K562 (cell line): ENCODE data around the gene PRRT1. TPM values are rescaled to one million over a fixed set of nuclear protein-coding genes. Genes with fewer than 3 reads are reported as not detected.
A peak's percentile ranks its signal among the peaks of the same experiment; 100 is the strongest.

Experiments
- MIER1 ChIP-seq: fragments of 450-650 bp; IDR thresholded peaks from 2 replicates; pipeline ENCODE4 v1.6.1; 2016; ENCODE audit warnings: antibody characterized with exemption, mild to moderate bottlenecking, low read depth
- MLX ChIP-seq, 2 experiments: fragments of 450-650 bp in 1 of 2; sonication (generic) in 1 of 2; formaldehyde crosslinking; conservative IDR thresholded peaks; 2 replicates each; pipeline versions ENCODE4 v1.4.0 to v1.8.1; 2020 to 2022; ENCODE audit warnings: mild to moderate bottlenecking in 1 of 2, missing genetic modification reagents in 1 of 2
- MNT ChIP-seq, 2 experiments: fragments of 450-650 bp; conservative IDR thresholded peaks; 2 replicates each; pipeline ENCODE4 v1.6.1; 2017; ENCODE audit warnings: mild to moderate bottlenecking in 2 of 2, moderate library complexity in 2 of 2
- TOE1 ChIP-seq, 2 experiments: fragments of 450-650 bp in 1 of 2; sonication (generic) in 1 of 2; formaldehyde crosslinking in 1 of 2; IDR thresholded peaks; 2 replicates each; pipeline versions ENCODE4 v1.7.1 to v1.8.0; 2016 to 2022; ENCODE audit warnings: borderline replicate concordance in 2 of 2, mild to moderate bottlenecking in 2 of 2, antibody characterized with exemption in 1 of 2, inconsistent platforms in 1 of 2, low read depth in 1 of 2, missing genetic modification reagents in 1 of 2, moderate library complexity in 1 of 2
- ZBTB17 ChIP-seq: fragments of 450-650 bp; formaldehyde crosslinking; IDR thresholded peaks from 2 replicates; pipeline ENCODE4 v1.4.0; 2020; ENCODE audit warnings: mild to moderate bottlenecking
- polyA plus RNA-seq, 8 experiments: library from polyadenylated mRNA; depleted of rRNA in 4 of 8; stranded (reverse) in 5 of 8; unstranded in 3 of 8; fragments of >200 nt; fragmentation: Nextera tagmentation in 2 of 8; fragmentation: Illumina TruSeq in 1 of 8; extraction: Ambion mirVana in 2 of 8; extraction: Trizol in 1 of 8; gene quantifications; 2 replicates each; pipeline versions ENCODE4 v1.2.1 to v1.2.3, GENCODE V29; 2011 to 2014; ENCODE audit warnings: inconsistent platforms in 1 of 8, missing spikeins in 1 of 8
- total RNA-seq, 7 experiments: library from RNA; depleted of rRNA in 6 of 7; stranded (reverse); fragments of >200 nt in 6 of 7; fragmentation: Illumina TruSeq in 2 of 7; extraction: Trizol in 2 of 7; gene quantifications; 2 replicates each; pipeline versions ENCODE4 v1.2.1 to v1.2.3, GENCODE V29; 2011 to 2021; ENCODE audit warnings: low replicate concordance in 1 of 7
- TF ChIP-seq, protein P1 (sequence below): fragments of 250-450 bp; sonication (Bioruptor Pico); IDR thresholded peaks from 2 replicates; pipeline ENCODE4 v1.4.0; 2020; ENCODE audit warnings: borderline replicate concordance
- TF ChIP-seq, protein P2 (sequence below), 2 experiments: fragments of 450-650 bp in 1 of 2; sonication (generic) in 1 of 2; formaldehyde crosslinking in 1 of 2; IDR thresholded peaks; 2 replicates each; pipeline versions ENCODE4 v1.7.1 to v1.9.0; 2016 to 2022; ENCODE audit warnings: inconsistent platforms in 1 of 2, mild to moderate bottlenecking in 1 of 2, missing genetic modification reagents in 1 of 2

PRRT1 gene
- total and polyA plus RNA-seq, 9 of the 15 experiments (the other 6 are each of a cell fraction or from before 2014, with no cell fraction given), result 0.14 to 3.5 (median 0.41) TPM

DNA sequence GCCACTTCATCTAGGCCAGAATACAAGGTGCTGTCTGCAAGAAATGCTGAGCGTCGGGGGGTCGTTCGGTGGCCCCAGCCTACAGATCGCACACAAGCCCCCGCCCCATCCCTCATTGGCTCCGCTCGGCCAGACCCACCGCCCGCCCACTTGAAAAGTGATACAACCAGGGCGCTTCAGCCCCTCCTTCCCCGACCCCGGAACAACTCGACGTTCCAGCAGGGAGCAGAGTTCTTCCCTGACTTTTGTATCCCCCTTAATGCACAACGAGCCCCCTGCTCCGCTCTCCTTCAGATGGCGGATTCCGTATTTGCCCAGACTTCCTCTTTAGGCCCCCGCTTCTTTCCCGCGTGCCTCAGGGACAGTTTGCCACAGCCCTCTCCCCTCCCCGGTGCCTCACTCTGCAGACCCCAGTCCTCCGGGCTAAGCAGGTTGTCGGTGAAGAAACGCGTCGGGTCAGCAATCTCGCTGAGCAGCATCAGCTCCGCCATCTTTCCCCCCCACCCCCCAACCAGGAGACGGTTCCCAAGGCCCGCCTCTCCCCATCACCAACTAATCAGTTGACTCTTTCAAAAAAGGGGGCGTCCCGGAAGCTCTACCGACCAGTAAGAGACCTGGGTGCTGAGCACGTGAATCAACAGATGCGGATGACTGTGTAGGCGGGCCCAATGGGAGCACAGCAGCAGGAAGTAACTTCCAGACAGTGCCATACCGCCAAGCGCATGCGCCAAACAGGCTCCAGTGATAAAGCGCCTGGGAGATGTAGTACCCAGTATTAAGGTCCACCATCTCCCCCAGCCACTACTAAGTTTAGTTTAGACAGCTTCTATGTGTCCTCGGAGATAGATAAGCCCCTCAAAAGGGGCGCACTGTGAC, 23.8 kb downstream of the PRRT1 start, which contains the start of gene ATF6B (continued):
- TF ChIP-seq MLX (CRISPR knock-in tag; conservative IDR thresholded peaks at IDR 0.05) (no peak), MNT (conservative IDR thresholded peaks at IDR 0.05) (peak; percentile 90), ZBTB17 (CRISPR knock-in tag) (peak; percentile 72), TOE1 (IDR thresholded peaks at IDR 0.05; ENCODE audit: borderline replicate concordance) (peak; percentile 69; the same call in 1 of the 2 replicates), TOE1 (CRISPR knock-in tag; IDR thresholded peaks at IDR 0.05; ENCODE audit: borderline replicate concordance, low read depth) (no peak), MIER1 (peak; percentile 51)
- TF ChIP-seq, protein P1, sequence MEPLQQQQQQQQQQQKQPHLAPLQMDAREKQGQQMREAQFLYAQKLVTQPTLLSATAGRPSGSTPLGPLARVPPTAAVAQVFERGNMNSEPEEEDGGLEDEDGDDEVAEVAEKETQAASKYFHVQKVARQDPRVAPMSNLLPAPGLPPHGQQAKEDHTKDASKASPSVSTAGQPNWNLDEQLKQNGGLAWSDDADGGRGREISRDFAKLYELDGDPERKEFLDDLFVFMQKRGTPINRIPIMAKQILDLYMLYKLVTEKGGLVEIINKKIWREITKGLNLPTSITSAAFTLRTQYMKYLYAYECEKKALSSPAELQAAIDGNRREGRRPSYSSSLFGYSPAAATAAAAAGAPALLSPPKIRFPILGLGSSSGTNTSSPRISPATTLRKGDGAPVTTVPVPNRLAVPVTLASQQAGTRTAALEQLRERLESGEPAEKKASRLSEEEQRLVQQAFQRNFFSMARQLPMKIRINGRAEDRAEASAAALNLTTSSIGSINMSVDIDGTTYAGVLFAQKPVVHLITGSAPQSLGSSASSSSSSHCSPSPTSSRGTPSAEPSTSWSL (CRISPR knock-in tag), result no peak
- TF ChIP-seq, protein P2, sequence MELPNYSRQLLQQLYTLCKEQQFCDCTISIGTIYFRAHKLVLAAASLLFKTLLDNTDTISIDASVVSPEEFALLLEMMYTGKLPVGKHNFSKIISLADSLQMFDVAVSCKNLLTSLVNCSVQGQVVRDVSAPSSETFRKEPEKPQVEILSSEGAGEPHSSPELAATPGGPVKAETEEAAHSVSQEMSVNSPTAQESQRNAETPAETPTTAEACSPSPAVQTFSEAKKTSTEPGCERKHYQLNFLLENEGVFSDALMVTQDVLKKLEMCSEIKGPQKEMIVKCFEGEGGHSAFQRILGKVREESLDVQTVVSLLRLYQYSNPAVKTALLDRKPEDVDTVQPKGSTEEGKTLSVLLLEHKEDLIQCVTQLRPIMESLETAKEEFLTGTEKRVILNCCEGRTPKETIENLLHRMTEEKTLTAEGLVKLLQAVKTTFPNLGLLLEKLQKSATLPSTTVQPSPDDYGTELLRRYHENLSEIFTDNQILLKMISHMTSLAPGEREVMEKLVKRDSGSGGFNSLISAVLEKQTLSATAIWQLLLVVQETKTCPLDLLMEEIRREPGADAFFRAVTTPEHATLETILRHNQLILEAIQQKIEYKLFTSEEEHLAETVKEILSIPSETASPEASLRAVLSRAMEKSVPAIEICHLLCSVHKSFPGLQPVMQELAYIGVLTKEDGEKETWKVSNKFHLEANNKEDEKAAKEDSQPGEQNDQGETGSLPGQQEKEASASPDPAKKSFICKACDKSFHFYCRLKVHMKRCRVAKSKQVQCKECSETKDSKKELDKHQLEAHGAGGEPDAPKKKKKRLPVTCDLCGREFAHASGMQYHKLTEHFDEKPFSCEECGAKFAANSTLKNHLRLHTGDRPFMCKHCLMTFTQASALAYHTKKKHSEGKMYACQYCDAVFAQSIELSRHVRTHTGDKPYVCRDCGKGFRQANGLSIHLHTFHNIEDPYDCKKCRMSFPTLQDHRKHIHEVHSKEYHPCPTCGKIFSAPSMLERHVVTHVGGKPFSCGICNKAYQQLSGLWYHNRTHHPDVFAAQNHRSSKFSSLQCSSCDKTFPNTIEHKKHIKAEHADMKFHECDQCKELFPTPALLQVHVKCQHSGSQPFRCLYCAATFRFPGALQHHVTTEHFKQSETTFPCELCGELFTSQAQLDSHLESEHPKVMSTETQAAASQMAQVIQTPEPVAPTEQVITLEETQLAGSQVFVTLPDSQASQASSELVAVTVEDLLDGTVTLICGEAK (IDR thresholded peaks at IDR 0.05), result peak; percentile 62
- TF ChIP-seq, protein P2 (CRISPR knock-in tag; IDR thresholded peaks at IDR 0.05), result no peak
